C4-2B (cell line): ENCODE data around the gene MMS19.

Experiments used
- ZFX ChIP-seq: fragments of 450-650 bp; IDR thresholded peaks from 2 replicates; pipeline ENCODE4 v1.6.1; 2017
- TF ChIP-seq, protein P1 (sequence below): fragments of 450-650 bp; conservative IDR thresholded peaks from 2 replicates; pipeline ENCODE4 v1.5.1; 2017; ENCODE audit warnings: mild to moderate bottlenecking

DNA sequence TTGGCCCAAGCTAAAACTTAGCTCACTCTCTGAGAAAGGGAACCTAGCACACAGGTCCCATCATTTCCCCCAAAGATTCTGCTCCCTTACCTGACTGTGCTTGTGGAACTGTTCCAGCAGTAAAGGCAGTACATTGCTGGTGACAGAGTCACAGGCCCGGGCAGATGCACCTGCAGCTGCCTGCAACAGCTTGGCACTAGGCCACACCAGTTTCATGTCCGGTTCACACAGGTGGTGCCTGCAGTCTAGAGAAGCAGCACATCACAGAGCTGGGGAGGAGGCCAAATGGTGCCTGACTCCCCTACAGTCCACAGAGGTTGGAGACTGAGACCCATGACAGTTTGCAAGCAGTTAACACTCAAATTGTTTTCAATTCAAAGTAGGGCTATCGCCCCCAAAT, 30.1 kb downstream of the MMS19 start:
- TF ChIP-seq, protein P1, sequence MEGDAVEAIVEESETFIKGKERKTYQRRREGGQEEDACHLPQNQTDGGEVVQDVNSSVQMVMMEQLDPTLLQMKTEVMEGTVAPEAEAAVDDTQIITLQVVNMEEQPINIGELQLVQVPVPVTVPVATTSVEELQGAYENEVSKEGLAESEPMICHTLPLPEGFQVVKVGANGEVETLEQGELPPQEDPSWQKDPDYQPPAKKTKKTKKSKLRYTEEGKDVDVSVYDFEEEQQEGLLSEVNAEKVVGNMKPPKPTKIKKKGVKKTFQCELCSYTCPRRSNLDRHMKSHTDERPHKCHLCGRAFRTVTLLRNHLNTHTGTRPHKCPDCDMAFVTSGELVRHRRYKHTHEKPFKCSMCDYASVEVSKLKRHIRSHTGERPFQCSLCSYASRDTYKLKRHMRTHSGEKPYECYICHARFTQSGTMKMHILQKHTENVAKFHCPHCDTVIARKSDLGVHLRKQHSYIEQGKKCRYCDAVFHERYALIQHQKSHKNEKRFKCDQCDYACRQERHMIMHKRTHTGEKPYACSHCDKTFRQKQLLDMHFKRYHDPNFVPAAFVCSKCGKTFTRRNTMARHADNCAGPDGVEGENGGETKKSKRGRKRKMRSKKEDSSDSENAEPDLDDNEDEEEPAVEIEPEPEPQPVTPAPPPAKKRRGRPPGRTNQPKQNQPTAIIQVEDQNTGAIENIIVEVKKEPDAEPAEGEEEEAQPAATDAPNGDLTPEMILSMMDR = no peak
- no peak for TF ChIP-seq ZFX
